ENCODE measurements around the gene PDCD1. TPM values are rescaled to one million over a fixed set of nuclear protein-coding genes. Genes with fewer than 3 reads are reported as not detected.
A peak's percentile ranks its signal among the peaks of the same experiment; 100 is the strongest.

PDCD1 gene
- total RNA-seq, 1 donor from 2014 or later: 1.8 TPM

- TF ChIP-seq CTCF (IDR thresholded peaks at IDR 0.05): no peak
- Histone ChIP-seq H3K4me1 (peaks cover 9% of the 10 kb centered on the region), H3K27ac (peak overlapping the region; percentile 75), H3K4me3 (peak overlapping the region; percentile 29), H3K9me3 (no peaks in the 10 kb centered on the region), H3K27me3 (peaks cover 31% of the 10 kb centered on the region), H3K36me3 (no peaks in the 10 kb centered on the region)
- intact Hi-C loops (cut with DNase I): no loop called here
- ATAC-seq (no peak), DNase-seq (no peak)
These were observed 1.7 kb upstream of the PDCD1 start for GRCh38 chr2:241860184-241861078.

- no peak for TF ChIP-seq CTCF (IDR thresholded peaks at IDR 0.05)
- intact Hi-C loops (cut with DNase I): no loop called here
- Histone ChIP-seq H3K4me1 (peaks cover 9% of the 10 kb centered on the region), H3K27me3 (peaks cover 31% of the 10 kb centered on the region), H3K27ac (peak overlapping the region; percentile 75), H3K36me3 (no peaks in the 10 kb centered on the region), H3K9me3 (no peaks in the 10 kb centered on the region), H3K4me3 (peak overlapping the region; percentile 29)
- ATAC-seq (peak; percentile 9), DNase-seq (peak; percentile 66)
These were observed 916 bp upstream of the PDCD1 start for GRCh38 chr2:241859436-241860183.

- H3K36me3 ChIP-seq: no peaks in the 10 kb centered on the region
- H3K9me3 ChIP-seq: no peaks in the 10 kb centered on the region
- ATAC-seq: no peak
- peaks cover 9% of the 10 kb centered on the region for H3K4me1 ChIP-seq
- peaks cover 28% of the 10 kb centered on the region for H3K27me3 ChIP-seq
- H3K4me3 ChIP-seq: peak overlapping the region; percentile 29
- DNase-seq: peak; percentile 65
- intact Hi-C loops (cut with DNase I): no loop called here
- peak overlapping the region; percentile 75 for H3K27ac ChIP-seq
- no peak for TF ChIP-seq CTCF (IDR thresholded peaks at IDR 0.05)
These were observed 332 bp upstream of the PDCD1 start for GRCh38 chr2:241859017-241859435.

- Histone ChIP-seq H3K27ac (no peak overlapping the region), H3K36me3 (no peaks in the 10 kb centered on the region), H3K9me3 (no peaks in the 10 kb centered on the region), H3K4me1 (peaks cover 9% of the 10 kb centered on the region), H3K4me3 (peak overlapping the region; percentile 29), H3K27me3 (peaks cover 15% of the 10 kb centered on the region)
- no peak for ATAC-seq
- TF ChIP-seq CTCF (IDR thresholded peaks at IDR 0.05): no peak
- DNase-seq: peak; percentile 61
- intact Hi-C loops (cut with DNase I): no loop called here
These were observed 1.0 kb downstream of the PDCD1 start for GRCh38 chr2:241857572-241858121.

- H3K4me1 ChIP-seq: peaks cover 9% of the 10 kb centered on the region
- H3K27me3 ChIP-seq: peaks cover 9% of the 10 kb centered on the region
- no peaks in the 10 kb centered on the region for H3K9me3 ChIP-seq
- no peak overlapping the region for H3K4me3 ChIP-seq
- DNase-seq (peak; percentile 60), ATAC-seq (no peak)
- intact Hi-C loops (cut with DNase I): no loop called here
- H3K36me3 ChIP-seq: no peaks in the 10 kb centered on the region
- no peak overlapping the region for H3K27ac ChIP-seq
- TF ChIP-seq CTCF (IDR thresholded peaks at IDR 0.05): no peak
These were observed 1.6 kb downstream of the PDCD1 start for GRCh38 chr2:241857041-241857541.
